ENCODE results near the gene ACOX2. TPM values are rescaled to one million over a fixed set of nuclear protein-coding genes. Genes with fewer than 3 reads are reported as not detected.

Gene ACOX2
- polyA plus RNA-seq, 3 donors, result 2.4 to 2.5 (median 2.4) TPM

DNA sequence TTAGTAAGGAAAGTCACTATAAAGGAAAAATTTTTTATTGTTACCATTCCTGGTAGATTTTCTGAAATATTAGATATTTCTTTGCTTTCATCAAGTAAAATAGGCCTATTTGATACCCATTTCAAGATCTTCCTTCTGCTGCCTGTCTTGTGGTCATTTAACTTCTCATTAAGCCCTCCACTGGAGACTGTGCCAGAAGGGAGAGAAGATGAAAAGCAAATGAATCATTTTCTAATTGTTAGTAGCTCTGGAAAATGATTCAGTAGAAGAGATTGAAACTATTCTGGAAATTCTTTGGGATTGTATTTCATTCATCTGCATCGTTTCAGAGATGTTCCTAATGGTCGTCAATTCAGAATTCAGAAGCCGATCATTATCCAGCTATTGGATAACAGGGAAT, 41.9 kb downstream of the ACOX2 start:
- Histone ChIP-seq H3K27ac (ENCODE audit: low read depth in 1 of 2, low read length in 2 of 2) (no peak overlapping the region), H4K20me1 (ENCODE audit: insufficient read depth, low read length) (peaks cover 69% of the 10 kb centered on the region), H2AFZ (ENCODE audit: insufficient read depth, low read depth, low read length, poor library complexity, severe bottlenecking) (no peak overlapping the region), H3K36me3 (replicated peaks in 1 of 2; ENCODE audit: control insufficient read depth in 1 of 2, insufficient read depth in 2 of 2, low read length in 2 of 2) (peaks cover 3 to 6% of the 10 kb centered on the region in 2 donors), H3K79me2 (ENCODE audit: insufficient read depth, low read length) (peaks cover 86% of the 10 kb centered on the region), H3K27me3 (ENCODE audit: control insufficient read depth in 2 of 2, insufficient read depth in 2 of 2, low read length in 2 of 2) (no peaks in the 10 kb centered on the region), H3K4me2 (replicated peaks; ENCODE audit: extremely low read depth, low read length, poor library complexity, severe bottlenecking) (no peak overlapping the region), H3K4me3 (replicated peaks in 1 of 3; ENCODE audit: low read depth in 2 of 3, low read length in 3 of 3) (no peak overlapping the region), H3K9me3 (replicated peaks in 1 of 2; ENCODE audit: control insufficient read depth in 1 of 2, insufficient read depth in 1 of 2, low read length in 2 of 2) (no peaks in the 10 kb centered on the region), H3K9ac (ENCODE audit: insufficient read depth, low read length, poor library complexity, severe bottlenecking) (no peak overlapping the region), H3K4me1 (ENCODE audit: control insufficient read depth in 1 of 2, insufficient read depth in 2 of 2, low read length in 2 of 2) (peaks cover 26 to 42% of the 10 kb centered on the region in 2 donors)
- intact Hi-C loops (cut with micrococcal nuclease), result loop anchor here in 1 of 2 donors (10.0 kb wide), 1 partner anchor 160 kb away; the partner anchor contains the start of gene PXK
- no peaks in the 10 kb centered on the region for H3K9me3 Mint-ChIP-seq
- TF ChIP-seq, protein P1, sequence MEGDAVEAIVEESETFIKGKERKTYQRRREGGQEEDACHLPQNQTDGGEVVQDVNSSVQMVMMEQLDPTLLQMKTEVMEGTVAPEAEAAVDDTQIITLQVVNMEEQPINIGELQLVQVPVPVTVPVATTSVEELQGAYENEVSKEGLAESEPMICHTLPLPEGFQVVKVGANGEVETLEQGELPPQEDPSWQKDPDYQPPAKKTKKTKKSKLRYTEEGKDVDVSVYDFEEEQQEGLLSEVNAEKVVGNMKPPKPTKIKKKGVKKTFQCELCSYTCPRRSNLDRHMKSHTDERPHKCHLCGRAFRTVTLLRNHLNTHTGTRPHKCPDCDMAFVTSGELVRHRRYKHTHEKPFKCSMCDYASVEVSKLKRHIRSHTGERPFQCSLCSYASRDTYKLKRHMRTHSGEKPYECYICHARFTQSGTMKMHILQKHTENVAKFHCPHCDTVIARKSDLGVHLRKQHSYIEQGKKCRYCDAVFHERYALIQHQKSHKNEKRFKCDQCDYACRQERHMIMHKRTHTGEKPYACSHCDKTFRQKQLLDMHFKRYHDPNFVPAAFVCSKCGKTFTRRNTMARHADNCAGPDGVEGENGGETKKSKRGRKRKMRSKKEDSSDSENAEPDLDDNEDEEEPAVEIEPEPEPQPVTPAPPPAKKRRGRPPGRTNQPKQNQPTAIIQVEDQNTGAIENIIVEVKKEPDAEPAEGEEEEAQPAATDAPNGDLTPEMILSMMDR (IDR thresholded peaks at IDR 0.05), result no peak
- no CpG with 5 or more reads among the region's 3 CpGs for WGBS (ENCODE audit: insufficient coverage)
- H3K4me1 Mint-ChIP-seq, result peaks cover 62% of the 10 kb centered on the region
- peaks cover 16 to 28% of the 10 kb centered on the region in 2 donors for H3K36me3 Mint-ChIP-seq
- no peak overlapping the region for H3K27ac Mint-ChIP-seq
- no peak overlapping the region for H3K4me3 Mint-ChIP-seq
- H3K27me3 Mint-ChIP-seq (ENCODE audit: low read depth in 3 of 3), result no peaks in the 10 kb centered on the region
- DNase-seq, result no peak

DNA sequence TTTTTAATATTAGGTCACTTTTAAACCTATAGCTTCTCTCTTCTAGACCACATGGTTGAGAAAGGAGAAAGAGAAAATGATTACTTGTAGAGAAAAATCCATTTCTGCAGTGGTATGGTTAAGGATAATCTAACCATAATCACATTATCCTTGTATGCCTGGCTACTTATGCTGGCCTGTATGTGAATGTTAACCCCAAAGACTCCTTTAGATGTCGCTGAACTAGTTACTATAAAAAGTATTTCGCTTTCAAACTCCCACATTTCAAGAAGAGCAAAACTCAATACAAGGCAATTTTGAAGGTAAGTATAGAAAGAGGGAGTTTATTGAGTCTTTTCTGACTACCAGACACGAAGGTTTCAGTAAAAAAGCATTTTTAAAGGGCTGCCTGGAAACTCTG, 42.9 kb downstream of the ACOX2 start:
- Histone ChIP-seq H2AFZ (ENCODE audit: insufficient read depth, low read depth, low read length, poor library complexity, severe bottlenecking) (no peak overlapping the region), H3K27ac (ENCODE audit: low read depth in 1 of 2, low read length in 2 of 2) (no peak overlapping the region), H3K4me3 (replicated peaks in 1 of 3; ENCODE audit: low read depth in 2 of 3, low read length in 3 of 3) (no peak overlapping the region), H3K9me3 (replicated peaks in 1 of 2; ENCODE audit: control insufficient read depth in 1 of 2, insufficient read depth in 1 of 2, low read length in 2 of 2) (no peaks in the 10 kb centered on the region), H3K27me3 (ENCODE audit: control insufficient read depth in 2 of 2, insufficient read depth in 2 of 2, low read length in 2 of 2) (no peaks in the 10 kb centered on the region), H3K4me1 (ENCODE audit: control insufficient read depth in 1 of 2, insufficient read depth in 2 of 2, low read length in 2 of 2) (peaks cover 26 to 47% of the 10 kb centered on the region in 2 donors), H3K9ac (ENCODE audit: insufficient read depth, low read length, poor library complexity, severe bottlenecking) (no peak overlapping the region), H4K20me1 (ENCODE audit: insufficient read depth, low read length) (peaks cover 61% of the 10 kb centered on the region), H3K4me2 (replicated peaks; ENCODE audit: extremely low read depth, low read length, poor library complexity, severe bottlenecking) (peak overlapping the region; percentile 93), H3K79me2 (ENCODE audit: insufficient read depth, low read length) (peaks cover 80% of the 10 kb centered on the region), H3K36me3 (replicated peaks in 1 of 2; ENCODE audit: control insufficient read depth in 1 of 2, insufficient read depth in 2 of 2, low read length in 2 of 2) (no peaks in the 10 kb centered on the region)
- Mint-ChIP-seq H3K27ac (no peak overlapping the region), H3K4me3 (peak overlapping the region in 1 of 2 donors; percentile 5), H3K36me3 (peaks cover 10 to 19% of the 10 kb centered on the region in 2 donors), H3K4me1 (peaks cover 67% of the 10 kb centered on the region), H3K9me3 (no peaks in the 10 kb centered on the region), H3K27me3 (ENCODE audit: low read depth in 3 of 3) (no peaks in the 10 kb centered on the region)
- intact Hi-C loops (cut with micrococcal nuclease), result loop anchor here (5.0 to 10.0 kb wide), 4 partner anchors 33 to 159 kb away; partner anchors contain the start of genes PDHB (in 1 of the 2) and PXK (in 1 of the 2)
- TF ChIP-seq, protein P1 (IDR thresholded peaks at IDR 0.05), result no peak
- DNase-seq, result no peak
- no CpG with 5 or more reads among the region's 3 CpGs for WGBS (ENCODE audit: insufficient coverage)
